HG03060 (cell line): Measurements from ENCODE around the gene SAPCD2.
"Not testable (repeated sequence)": the region's sequence is repeated elsewhere in the genome, so short reads cannot be mapped to it uniquely, and the experiment has no call there.

ENCODE experiments used
- ATAC-seq: cut with Tn5 transposase; IDR thresholded peaks from one replicate; pipeline ENCODE4 v1.9.1; 2021; ENCODE audit warnings: low read depth, moderate number of reproducible peaks; ENCODE audit not compliant: unreplicated experiment

Gene SAPCD2

GRCh38 chr9:137034709-137035506, 35.4 kb downstream of the SAPCD2 start:
- no peak for ATAC-seq

DNA sequence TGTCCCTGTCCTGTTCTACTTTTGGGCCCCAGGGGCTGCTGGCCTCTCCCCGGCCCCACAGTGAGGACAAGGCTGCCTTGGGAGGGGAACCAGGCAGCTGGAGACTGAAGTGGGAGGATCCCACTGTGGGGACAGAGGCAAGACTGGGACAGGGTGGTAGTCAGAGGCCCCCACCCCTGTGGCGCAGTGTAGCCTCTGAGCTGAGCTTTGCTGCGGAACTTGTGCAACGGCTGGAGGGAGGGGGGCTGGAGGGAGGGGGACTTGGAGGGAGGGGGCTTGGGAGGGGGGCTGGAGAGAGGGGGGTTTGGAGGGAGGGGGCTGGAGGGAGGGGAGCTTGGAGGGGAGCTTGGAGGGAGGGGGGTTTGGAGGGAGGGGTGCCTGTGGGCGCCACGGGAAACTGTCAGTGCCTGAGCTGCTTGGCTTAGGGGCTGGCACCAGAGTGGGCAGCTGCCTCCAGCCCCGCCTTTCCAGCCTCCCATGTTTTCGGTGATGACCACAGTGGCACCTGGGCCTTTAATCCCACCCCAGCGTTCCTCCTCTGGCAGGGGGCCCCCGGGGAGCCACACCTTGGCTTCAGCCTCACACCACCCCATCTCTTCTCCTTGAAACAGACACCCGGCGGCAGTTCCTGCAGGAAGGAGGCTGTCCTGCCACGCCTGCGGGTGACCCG, 36.2 kb downstream of the SAPCD2 start:
- ATAC-seq: no peak

GRCh38 chr9:137033481-137033880, 36.9 kb downstream of the SAPCD2 start:
- ATAC-seq: not testable (repeated sequence)

- ATAC-seq: no peak
These were observed 37.5 kb downstream of the SAPCD2 start for GRCh38 chr9:137032858-137033257.

DNA sequence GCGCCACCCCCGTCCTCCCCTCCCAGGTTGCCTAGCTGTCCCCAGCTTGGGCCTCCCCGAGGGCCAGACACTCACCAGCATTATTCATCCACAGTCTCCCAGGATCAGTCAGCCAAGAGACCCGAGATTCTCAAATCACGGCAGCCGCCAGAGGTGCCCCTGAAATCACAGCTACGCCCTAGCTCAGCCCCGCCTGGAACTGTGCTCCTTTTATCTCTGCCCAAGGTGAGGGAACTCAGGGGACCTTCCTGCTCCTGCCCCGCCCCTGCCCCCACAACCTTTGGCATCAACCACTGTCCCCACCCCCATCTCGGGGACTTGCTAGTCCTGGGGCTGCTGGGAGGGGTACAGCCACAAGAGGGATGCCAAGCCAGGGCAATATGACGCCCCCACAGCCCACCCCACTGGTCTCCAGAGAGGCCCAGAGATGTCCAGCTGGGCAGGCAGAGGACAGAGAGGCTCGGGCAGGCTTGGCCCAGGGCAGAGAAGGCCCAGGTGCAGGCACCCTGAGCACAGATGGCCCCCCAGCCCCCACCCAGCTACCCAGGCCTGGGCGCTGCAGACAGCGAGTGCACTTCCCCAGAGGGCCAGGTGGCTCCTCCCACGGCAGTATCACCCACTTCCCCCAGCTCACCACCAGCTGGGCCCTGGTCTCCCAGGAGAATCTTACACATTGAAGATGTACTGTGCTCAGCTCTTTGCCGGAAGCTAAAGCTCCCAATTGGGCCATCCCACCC, 38.3 kb downstream of the SAPCD2 start, which contains the start of gene FUT7:
FUT7 (minus strand) TSS at position 185 of the 737 bp plus-strand sequence; CDS start at position 88, 97 bp downstream.
- ATAC-seq: no peak

GRCh38 chr9:137030538-137031527, 39.5 kb downstream of the SAPCD2 start:
- ATAC-seq: no peak

DNA sequence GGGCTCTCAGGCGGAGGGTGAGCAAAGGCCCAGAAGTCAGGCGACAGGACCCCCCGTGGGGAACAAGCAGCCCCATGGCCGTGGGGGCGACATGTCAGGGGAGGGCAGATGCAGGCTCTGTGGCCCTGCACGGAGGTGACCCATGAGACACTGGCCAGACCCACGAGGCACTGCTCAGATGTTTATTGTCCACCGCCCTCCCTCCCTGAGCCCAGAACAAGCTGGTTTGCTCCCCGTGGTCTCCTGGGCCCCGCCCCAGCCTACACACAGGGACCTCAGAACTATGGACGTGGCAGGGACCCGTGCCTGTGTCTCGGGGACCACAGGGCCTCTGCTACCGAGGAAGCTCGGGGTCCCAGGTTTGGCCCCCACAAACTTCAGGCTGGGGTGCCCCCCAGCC, 40.4 kb downstream of the SAPCD2 start:
- ATAC-seq: no peak

DNA sequence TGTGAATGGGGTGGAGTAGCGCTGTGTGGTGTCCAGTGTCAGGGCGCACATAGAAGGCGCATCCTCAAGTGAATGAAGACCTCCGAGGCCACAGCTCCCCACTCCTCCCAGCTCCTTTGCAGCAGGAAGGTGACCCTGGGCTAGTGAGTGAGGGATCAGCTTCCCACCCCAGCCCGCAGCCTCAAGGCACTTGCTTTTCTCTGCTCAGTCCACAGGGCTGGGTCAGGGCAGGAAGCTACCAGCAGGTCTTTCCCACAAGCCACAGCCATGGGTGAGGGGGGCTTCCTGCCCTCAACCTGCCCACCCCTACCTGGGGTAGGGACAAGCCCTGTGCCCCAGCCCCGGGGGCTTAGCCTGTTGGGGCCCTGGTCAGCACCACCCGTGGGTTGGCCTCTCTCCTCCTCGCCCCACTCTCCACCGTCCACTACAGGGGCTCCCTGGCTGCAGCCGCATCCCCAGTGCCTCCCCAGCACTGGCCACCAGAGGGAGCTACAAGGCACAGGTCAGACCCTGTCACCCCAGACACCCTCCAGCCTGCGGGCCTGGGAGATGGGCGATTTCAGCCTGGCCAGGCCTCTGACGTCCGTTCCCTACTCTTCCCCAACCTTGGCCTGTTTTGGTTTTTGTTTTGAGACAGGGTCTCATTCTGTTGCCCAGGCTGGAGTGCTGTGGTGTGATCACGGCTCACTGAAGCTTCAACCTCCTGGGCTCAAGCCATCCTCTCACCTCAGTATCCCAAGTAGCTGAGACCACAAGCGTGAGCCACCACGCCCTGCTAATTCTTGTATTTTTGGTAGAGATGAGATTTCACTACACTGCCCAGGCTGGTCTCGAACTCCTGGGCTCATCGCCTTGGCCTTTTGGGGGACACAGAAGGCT, 41.1 kb downstream of the SAPCD2 start:
- no peak for ATAC-seq

DNA sequence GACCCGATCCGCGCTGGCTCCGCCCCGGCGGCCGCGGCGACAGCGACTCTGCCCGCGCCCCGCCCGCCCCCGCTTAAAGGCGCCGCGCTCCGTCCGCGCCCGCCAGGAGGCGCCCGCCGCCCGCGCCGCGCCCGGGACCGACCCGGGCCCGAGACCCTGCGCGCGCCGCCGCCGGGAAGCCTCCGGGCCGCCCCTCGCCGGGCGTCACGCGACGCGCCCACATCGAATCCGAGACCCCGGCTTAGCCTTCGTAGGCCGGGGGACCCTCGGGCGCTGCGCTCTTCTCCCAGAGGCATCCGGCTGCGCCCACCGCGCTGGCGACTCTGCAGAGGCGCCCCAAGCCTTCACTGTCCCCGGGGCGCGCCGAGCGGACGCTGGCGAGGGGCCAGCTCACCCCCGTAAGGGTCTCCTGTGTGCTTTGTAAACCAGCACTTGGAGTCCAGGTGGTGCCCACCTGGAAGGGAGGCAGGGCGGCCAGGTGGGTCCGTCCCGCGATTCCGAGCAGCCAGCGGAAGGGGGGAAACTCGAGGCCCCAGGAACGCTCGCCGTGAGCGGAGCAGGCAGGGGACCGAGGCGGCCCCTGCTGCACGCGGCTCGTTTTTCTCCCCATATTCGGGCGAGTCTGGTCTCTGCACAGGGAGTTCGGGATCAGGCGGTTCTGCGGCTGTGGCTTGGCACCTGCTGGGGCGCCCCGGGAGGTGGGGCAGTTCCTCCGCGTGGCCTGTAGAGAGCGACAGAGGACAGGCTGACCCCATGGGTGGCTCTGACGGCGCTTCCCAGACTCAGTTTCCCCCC, 41.9 kb downstream of the SAPCD2 start:
- no peak for ATAC-seq

- ATAC-seq: no peak
These were observed 42.7 kb downstream of the SAPCD2 start, which contains the start of gene ABCA2 for GRCh38 chr9:137027369-137028262. Gene ABCA2, minus strand, starts transcription at chr9:137028237. Its CDS starts 97 bp downstream, at chr9:137028140.

DNA sequence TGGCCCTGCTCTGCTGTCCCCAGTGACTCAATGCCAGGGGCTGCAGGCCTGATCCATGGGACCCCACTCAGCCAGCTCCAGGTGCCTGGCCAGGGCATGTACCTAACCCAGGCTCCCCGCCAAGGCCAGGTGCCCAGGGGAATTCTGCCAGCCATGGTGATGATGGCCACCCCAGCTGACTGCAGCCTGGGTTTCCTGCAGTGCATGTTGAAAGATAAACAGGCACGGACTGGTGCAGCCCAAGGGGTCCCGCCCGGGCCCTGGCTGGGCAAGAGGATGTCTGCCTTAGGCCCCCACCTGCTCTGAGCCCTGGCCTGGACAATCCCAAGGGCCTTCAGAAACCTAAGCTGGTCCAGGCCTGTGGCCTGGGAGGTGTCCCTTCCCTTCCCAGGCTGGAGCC, 43.5 kb downstream of the SAPCD2 start:
- no peak for ATAC-seq

GRCh38 chr9:137026384-137026783, 44.0 kb downstream of the SAPCD2 start:
- no peak for ATAC-seq

DNA sequence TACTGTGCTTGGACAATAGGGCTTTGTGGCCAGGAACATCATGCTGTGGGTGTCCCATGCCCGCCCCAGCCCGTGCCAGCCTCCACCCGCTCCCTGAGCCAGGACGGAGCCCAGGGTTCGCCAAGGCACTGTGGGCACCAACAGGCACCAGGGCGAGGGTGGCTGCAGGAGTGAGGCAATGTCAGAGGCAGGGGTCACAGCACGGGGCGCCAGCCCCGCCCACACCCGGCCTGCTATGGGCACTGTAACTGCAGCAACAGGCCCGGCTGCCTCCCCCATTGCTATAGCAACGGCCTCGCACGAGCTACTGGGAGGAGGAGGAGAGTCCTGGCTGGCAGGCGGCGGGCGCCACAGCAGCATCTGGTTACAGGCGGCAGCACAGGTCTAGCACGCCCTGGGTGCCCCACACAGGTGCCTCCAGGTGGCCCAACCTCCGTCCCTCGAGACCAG, 44.8 kb downstream of the SAPCD2 start:
- ATAC-seq: no peak

- no peak for ATAC-seq
These were observed 46.8 kb downstream of the SAPCD2 start for GRCh38 chr9:137023583-137023991.

DNA sequence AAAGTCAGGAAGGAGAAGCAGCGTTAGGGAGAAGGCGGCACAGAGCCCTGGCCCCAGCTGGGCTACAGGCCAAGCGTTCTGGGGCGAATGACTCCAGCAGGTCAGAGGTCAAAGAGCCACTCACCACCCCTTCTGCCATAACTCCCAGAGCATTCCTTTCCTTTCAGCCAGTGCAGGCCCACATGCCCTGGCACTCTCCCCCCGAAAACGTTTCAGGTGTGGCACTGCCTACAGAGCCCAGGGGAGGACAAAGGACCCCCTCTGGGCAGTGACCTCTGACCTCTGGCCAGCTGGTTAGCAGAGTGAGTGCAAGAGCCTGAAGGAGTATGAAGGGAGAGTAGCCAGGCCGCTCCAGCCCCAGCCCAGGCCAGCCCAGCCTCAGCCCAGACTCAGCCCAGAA, 47.2 kb downstream of the SAPCD2 start:
- no peak for ATAC-seq

GRCh38 chr9:137022662-137023008, 47.7 kb downstream of the SAPCD2 start:
- no peak for ATAC-seq

GRCh38 chr9:137021979-137022661, 48.2 kb downstream of the SAPCD2 start:
- no peak for ATAC-seq
